H1 (cell line): Measurements from ENCODE around the gene MPDZ. TPM values are rescaled to one million over a fixed set of nuclear protein-coding genes. Genes with fewer than 3 reads are reported as not detected.

Source experiments
- CTCF ChIA-PET: fragments of 300-600 bp; sonication (Branson Sonifier 250); formaldehyde crosslinking; loops from one replicate; lab custom pipeline; 2021; ENCODE audit not compliant: partially characterized antibody; lab: Charles Lee
- POLR2A ChIA-PET: fragments of 300-600 bp; sonication (Branson Sonifier 250); formaldehyde crosslinking; loops from one replicate; lab custom pipeline; 2021; ENCODE audit warnings: inconsistent platforms; ENCODE audit not compliant: partially characterized antibody; lab: Charles Lee
- DNase-seq, 2 experiments: peaks; one replicate each; pipeline versions ENCODE4 v3.0.0 to v3.0.0-alpha.2; 2010 to 2022; ENCODE audit warnings: low spot score in 2 of 2, low read depth in 1 of 2, mixed read lengths in 1 of 2
- FAIRE-seq: peaks from 2 replicates; lab custom pipeline; 2011; peaks lifted over from hg19 to GRCh38; lab: Jason Lieb, UNC
- H2AFZ ChIP-seq: 2 replicates; pipeline ENCODE4 v1.8.1; 2012; ENCODE audit warnings: low read length, inconsistent platforms
- H2AK5ac ChIP-seq: 2 replicates; pipeline ENCODE4 v1.6.1; 2013; ENCODE audit warnings: low read depth, low read length
- H2BK120ac ChIP-seq: replicated peaks from 2 replicates; pipeline ENCODE3; 2013; ENCODE audit warnings: low read depth, low read length, inconsistent platforms
- H2BK12ac ChIP-seq: 2 replicates; pipeline ENCODE4 v1.6.1; 2013; ENCODE audit warnings: low read depth, low read length
- H2BK15ac ChIP-seq: 2 replicates; pipeline ENCODE4 v1.6.1; 2013; ENCODE audit warnings: low read length
- H2BK20ac ChIP-seq: 2 replicates; pipeline ENCODE4 v1.6.1; 2013; ENCODE audit warnings: low read length
- H2BK5ac ChIP-seq: 2 replicates; pipeline ENCODE4 v1.6.1; 2013; ENCODE audit warnings: low read depth, low read length
- H3K14ac ChIP-seq: 2 replicates; pipeline ENCODE4 v1.6.1; 2013; ENCODE audit warnings: inconsistent platforms; ENCODE audit not compliant: insufficient read length
- H3K18ac ChIP-seq: 2 replicates; pipeline ENCODE4 v1.6.1; 2013; ENCODE audit warnings: low read length; ENCODE audit errors: extremely low read depth
- H3K23ac ChIP-seq: 2 replicates; pipeline ENCODE4 v1.6.1; 2013; ENCODE audit warnings: inconsistent platforms; ENCODE audit not compliant: insufficient read length
- H3K23me2 ChIP-seq: 2 replicates; pipeline ENCODE4 v1.6.1; 2013; ENCODE audit warnings: low read depth, low read length
- H3K27ac ChIP-seq: 2 replicates; pipeline ENCODE4 v1.6.1; 2011; ENCODE audit warnings: low read depth, low read length, inconsistent platforms
- H3K27me3 ChIP-seq, 4 experiments: replicated peaks in 1 of 4; 1 replicate in 1 of 4; 2 replicates in 3 of 4; pipeline versions ENCODE4 v1.6.1 to v1.8.1; 2011 to 2013; ENCODE audit warnings: low read length in 3 of 4, mild to moderate bottlenecking in 3 of 4, inconsistent platforms in 2 of 4, mixed read lengths in 2 of 4, moderate library complexity in 1 of 4; ENCODE audit not compliant: control insufficient read depth in 3 of 4, insufficient read depth in 3 of 4; ENCODE audit errors: extremely low read depth in 1 of 4
- H3K36me3 ChIP-seq, 4 experiments: 2 replicates each; pipeline versions ENCODE4 v1.6.1 to v1.8.1; 2011 to 2013; ENCODE audit warnings: mild to moderate bottlenecking in 4 of 4, low read length in 3 of 4, moderate library complexity in 2 of 4, control low read depth in 1 of 4, inconsistent platforms in 1 of 4; ENCODE audit not compliant: insufficient read depth in 4 of 4, control insufficient read depth in 2 of 4
- H3K4ac ChIP-seq: replicated peaks from 2 replicates; pipeline ENCODE3; 2013; ENCODE audit warnings: low read length, low read depth, mixed read lengths, inconsistent platforms; ENCODE audit not compliant: insufficient read length
- H3K4me1 ChIP-seq, 4 experiments: replicated peaks in 1 of 4; 1 replicate in 1 of 4; 2 replicates in 3 of 4; pipeline versions ENCODE4 v1.6.1 to v1.8.1; 2011 to 2013; ENCODE audit warnings: low read length in 3 of 4, inconsistent platforms in 2 of 4, mixed read lengths in 1 of 4; ENCODE audit not compliant: insufficient read depth in 4 of 4, control insufficient read depth in 3 of 4
- H3K4me2 ChIP-seq, 2 experiments: 2 replicates each; pipeline versions ENCODE4 v1.6.1 to v1.8.1; 2011 to 2013; ENCODE audit warnings: low read depth in 2 of 2, low read length in 2 of 2, control low read depth in 1 of 2, inconsistent platforms in 1 of 2, mild to moderate bottlenecking in 1 of 2; ENCODE audit not compliant: insufficient read depth in 1 of 2
- H3K4me3 ChIP-seq, 4 experiments: fragments of 200-600, 300-600 bp in 1 of 4; sonication (generic), shearing (Covaris generic), sonication (Bioruptor Twin) in 1 of 4; 2 replicates each; pipeline versions ENCODE4 v1.5.1 to v1.8.1; 2011 to 2016; ENCODE audit warnings: low read length in 4 of 4, low read depth in 3 of 4, control low read depth in 2 of 4, inconsistent platforms in 2 of 4, mild to moderate bottlenecking in 2 of 4, mixed read lengths in 1 of 4, moderate library complexity in 1 of 4; ENCODE audit not compliant: insufficient read depth in 2 of 4; ENCODE audit errors: extremely low read depth in 1 of 4
- H3K56ac ChIP-seq: replicated peaks from 2 replicates; pipeline ENCODE3; 2013; ENCODE audit warnings: low read depth, mild to moderate bottlenecking, mixed read lengths, low read length, inconsistent platforms; ENCODE audit not compliant: insufficient read length
- H3K79me1 ChIP-seq: 2 replicates; pipeline ENCODE4 v1.6.1; 2013; ENCODE audit warnings: low read depth, low read length, control low read depth
- H3K79me2 ChIP-seq, 2 experiments: 2 replicates each; pipeline versions ENCODE4 v1.6.1 to v1.8.1; 2012 to 2013; ENCODE audit warnings: low read length in 2 of 2, mild to moderate bottlenecking in 2 of 2, inconsistent platforms in 1 of 2; ENCODE audit not compliant: insufficient read depth in 2 of 2, control insufficient read depth in 1 of 2
- H3K9ac ChIP-seq, 4 experiments: replicated peaks in 1 of 4; 1 replicate in 1 of 4; 2 replicates in 3 of 4; pipeline versions ENCODE4 v1.6.1 to v1.8.1; 2011 to 2013; ENCODE audit warnings: low read depth in 3 of 4, low read length in 3 of 4, control low read depth in 2 of 4, mild to moderate bottlenecking in 2 of 4, moderate library complexity in 2 of 4, inconsistent platforms in 1 of 4; ENCODE audit errors: extremely low read depth in 1 of 4
- H3K9me3 ChIP-seq, 2 experiments: 2 replicates each; pipeline versions ENCODE4 v1.6.1 to v1.8.1; 2012 to 2013; ENCODE audit warnings: mild to moderate bottlenecking in 2 of 2, moderate library complexity in 2 of 2, control low read depth in 1 of 2, inconsistent platforms in 1 of 2, low read depth in 1 of 2, low read length in 1 of 2, mixed read lengths in 1 of 2; ENCODE audit not compliant: insufficient read depth in 2 of 2
- H4K20me1 ChIP-seq, 2 experiments: replicated peaks in 1 of 2; 2 replicates each; pipeline versions ENCODE3 to v1.8.1; 2011 to 2013; ENCODE audit warnings: inconsistent platforms in 2 of 2, low read length in 2 of 2, mild to moderate bottlenecking in 1 of 2; ENCODE audit not compliant: insufficient read depth in 2 of 2, control insufficient read depth in 1 of 2
- H4K5ac ChIP-seq: 2 replicates; pipeline ENCODE4 v1.6.1; 2013; ENCODE audit warnings: low read length, low read depth, mixed read lengths, inconsistent platforms; ENCODE audit not compliant: insufficient read length
- H4K8ac ChIP-seq: 2 replicates; pipeline ENCODE4 v1.8.0; 2013; ENCODE audit warnings: mild to moderate bottlenecking, moderate library complexity, low read length, inconsistent platforms; ENCODE audit not compliant: insufficient read depth; ENCODE audit errors: extremely low read depth
- H4K91ac ChIP-seq: replicated peaks from 2 replicates; pipeline ENCODE3; 2013; ENCODE audit warnings: low read length, mixed read lengths, inconsistent platforms; ENCODE audit not compliant: insufficient read length
- ATF3 ChIP-seq: IDR thresholded peaks from 2 replicates; pipeline ENCODE4 v1.6.1; 2011; ENCODE audit warnings: low read depth, mild to moderate bottlenecking, low read length; ENCODE audit not compliant: insufficient read depth
- BCL11A ChIP-seq, 2 experiments: IDR thresholded peaks; one replicate each; pipeline ENCODE4 v1.6.1; 2011; ENCODE audit warnings: low read depth in 2 of 2, low read length in 2 of 2, mild to moderate bottlenecking in 2 of 2
- E2F6 ChIP-seq: IDR thresholded peaks from 2 replicates; pipeline ENCODE4 v1.6.1; 2012; ENCODE audit warnings: inconsistent platforms
- EP300 ChIP-seq, 2 experiments: IDR thresholded peaks; 1 replicate in 1 of 2; 2 replicates in 1 of 2; pipeline ENCODE4 v1.6.1; 2011 to 2012; ENCODE audit warnings: low read depth in 2 of 2, low read length in 2 of 2, mild to moderate bottlenecking in 2 of 2, borderline replicate concordance in 1 of 2, inconsistent platforms in 1 of 2, moderate library complexity in 1 of 2
- KDM1A ChIP-seq: fragments of 200-600, 300-600 bp; sonication (generic); IDR thresholded peaks from 2 replicates; pipeline ENCODE4 v1.7.1; 2016; ENCODE audit warnings: mild to moderate bottlenecking, low read length, borderline replicate concordance
- MAX ChIP-seq: IDR thresholded peaks from 2 replicates; pipeline ENCODE4 v1.6.1; 2012; ENCODE audit warnings: inconsistent platforms
- PHF8 ChIP-seq: fragments of 200-600 bp; sonication (generic); conservative IDR thresholded peaks from 2 replicates; pipeline ENCODE4 v1.7.1; 2012; ENCODE audit warnings: low read depth, mild to moderate bottlenecking, inconsistent platforms, low read length, moderate library complexity
- RNF2 ChIP-seq: fragments of 200-900, 300-1000 bp; sonication (generic); IDR thresholded peaks from 2 replicates; pipeline ENCODE4 v1.7.1; 2016; ENCODE audit warnings: borderline replicate concordance, low read depth, mild to moderate bottlenecking, antibody characterized with exemption, low read length; ENCODE audit not compliant: poor library complexity, severe bottlenecking; ENCODE audit errors: missing control alignments
- TAF1 ChIP-seq: IDR thresholded peaks from 2 replicates; pipeline ENCODE4 v1.6.1; 2011; ENCODE audit warnings: mild to moderate bottlenecking, low read depth, low read length
- ZNF274 ChIP-seq: IDR thresholded peaks from 2 replicates; pipeline ENCODE4 v1.7.0; 2012; ENCODE audit warnings: low read length, borderline replicate concordance; ENCODE audit errors: extremely low read depth
- WGBS, 2 experiments: shearing (Covaris generic) in 1 of 2; methylation state at CpG; one replicate each; pipeline versions ENCODE4 v1.1.6 to v1.1.7; 2013 to 2015; ENCODE audit warnings: low lambda C conversion rate in 2 of 2, mixed read lengths in 2 of 2, inconsistent platforms in 1 of 2, low coverage in 1 of 2, missing lambda C conversion rate in 1 of 2; ENCODE audit not compliant: insufficient replicate concordance in 2 of 2, insufficient coverage in 1 of 2, insufficient read length in 1 of 2; ENCODE audit errors: extremely low coverage in 1 of 2, missing lambda C conversion rate in 1 of 2; 5-methylcytosine and 5-hydroxymethylcytosine counted together
- polyA plus RNA-seq, 7 experiments: library from polyadenylated mRNA; depleted of rRNA in 3 of 7; stranded (reverse) in 5 of 7; unstranded in 2 of 7; fragments of >200 nt in 5 of 7; fragments of 200-250 nt in 2 of 7; gene quantifications; 1 replicate in 5 of 7; 2 replicates in 1 of 7; 4 replicates in 1 of 7; pipeline versions ENCODE4 v1.2.1 to v1.2.3, GENCODE V29; 2011 to 2013; ENCODE audit warnings: missing spikeins in 2 of 7, mixed read lengths in 2 of 7
- total RNA-seq: library from RNA; stranded (reverse); fragmentation: NEBNext Ultra II Directional; extraction: Animal tissue kit (Norgen Biotek cat#: 25700); gene quantifications from 2 replicates; pipeline ENCODE4 v1.2.1, GENCODE V29; 2021

MPDZ gene
- total and polyA plus RNA-seq, 2 of the 8 experiments (the other 6 are each of a cell fraction or from before 2014, with no cell fraction given), result 14.6 to 39.4 TPM

GRCh38 chr9:13137426-13137825, 142.1 kb downstream of the MPDZ start:
- no peak overlapping the region for H3K23ac ChIP-seq
- H3K27me3 ChIP-seq, result no peaks in the 10 kb centered on the region
- no peak overlapping the region for H3K4me2 ChIP-seq
- CTCF ChIA-PET, result interaction anchor here (0.5 to 0.6 kb wide), 2 partner anchors 296 to 1633 kb away, joined by 3 to 4 read pairs; no protein-coding TSS in a partner anchor
- no peak overlapping the region for H4K91ac ChIP-seq
- no peak overlapping the region for H2AK5ac ChIP-seq
- H4K8ac ChIP-seq, result no peak overlapping the region
- H2AFZ ChIP-seq, result no peak overlapping the region
- no peak overlapping the region for H2BK15ac ChIP-seq
- H2BK120ac ChIP-seq, result no peak overlapping the region
- no peak overlapping the region for H2BK12ac ChIP-seq
- no peaks in the 10 kb centered on the region for H3K79me2 ChIP-seq
- H3K9ac ChIP-seq, result no peak overlapping the region
- POLR2A ChIA-PET, result no interaction called here
- no peak overlapping the region for H3K4ac ChIP-seq
- peaks cover 9 to 36% (median 13%) of the 10 kb centered on the region in 4 experiments; a peak in 7 of 8 replicates for H3K36me3 ChIP-seq
- no peak overlapping the region for H3K27ac ChIP-seq
- no peaks in the 10 kb centered on the region for H3K9me3 ChIP-seq
- DNase-seq (no peak), FAIRE-seq (no peak)
- no peak overlapping the region for H4K5ac ChIP-seq
- H2BK20ac ChIP-seq, result no peak overlapping the region
- no peak overlapping the region for H3K56ac ChIP-seq
- no peak overlapping the region for H2BK5ac ChIP-seq
- peaks cover 0 to 6% (median 1%) of the 10 kb centered on the region in 4 experiments; a peak in 3 of 7 replicates for H3K4me1 ChIP-seq
- no peak overlapping the region for H3K18ac ChIP-seq
- no peaks in the 10 kb centered on the region; the same call in 1 of the 2 replicates for H3K23me2 ChIP-seq
- no peaks in the 10 kb centered on the region for H4K20me1 ChIP-seq
- H3K4me3 ChIP-seq, result no peak overlapping the region
- no peaks in the 10 kb centered on the region for H3K79me1 ChIP-seq
- 96% methylated on average over 1 of the region's 1 CpG; no CpG with 5 or more reads in 1 of the 2 experiments for WGBS, 2 experiments
- TF ChIP-seq TAF1 (no peak), MAX (no peak), E2F6 (no peak), PHF8 (no peak), EP300 (IDR thresholded peaks at IDR 0.05; ENCODE audit: borderline replicate concordance in 1 of 2, low read depth in 2 of 2, low read length in 2 of 2) (no peak), KDM1A (no peak), ATF3 (no peak), RNF2 (no peak), BCL11A (IDR thresholded peaks at IDR 0.05; ENCODE audit: low read depth in 2 of 2, low read length in 2 of 2) (no peak), ZNF274 (no peak)
- TF ChIP-seq, all 59 proteins: peak for 0
- no peak overlapping the region for H3K14ac ChIP-seq
